IPS-15b (cell line): ENCODE data around the gene EIPR1.

Source experiments
- H3K27me3 ChIP-seq: one replicate; pipeline ENCODE4 v1.6.1; 2013; ENCODE audit warnings: low read length; ENCODE audit not compliant: control insufficient read depth, insufficient read depth
- H3K36me3 ChIP-seq: one replicate; pipeline ENCODE4 v1.6.1; 2013; ENCODE audit warnings: low read length; ENCODE audit not compliant: control insufficient read depth, insufficient read depth
- H3K4me1 ChIP-seq: one replicate; pipeline ENCODE4 v1.6.1; 2013; ENCODE audit warnings: mild to moderate bottlenecking, low read length; ENCODE audit not compliant: control insufficient read depth, insufficient read depth
- H3K4me3 ChIP-seq: one replicate; pipeline ENCODE4 v1.5.1; 2013; ENCODE audit warnings: low read depth, low read length
- H3K9ac ChIP-seq: one replicate; pipeline ENCODE4 v1.6.1; 2013; ENCODE audit warnings: low read depth, mild to moderate bottlenecking, low read length
- H3K9me3 ChIP-seq: one replicate; pipeline ENCODE4 v1.6.1; 2013; ENCODE audit warnings: mild to moderate bottlenecking, low read length; ENCODE audit not compliant: control insufficient read depth, insufficient read depth

EIPR1 gene

GRCh38 chr2:3319745-3320566, 57.7 kb downstream of the EIPR1 start:
- Histone ChIP-seq H3K4me1 (peaks cover 3% of the 10 kb centered on the region), H3K27me3 (no peaks in the 10 kb centered on the region), H3K36me3 (peaks cover 15% of the 10 kb centered on the region), H3K4me3 (no peak overlapping the region), H3K9ac (no peak overlapping the region), H3K9me3 (no peaks in the 10 kb centered on the region)

GRCh38 chr2:3319134-3319533, 58.5 kb downstream of the EIPR1 start:
- peaks cover 15% of the 10 kb centered on the region for H3K36me3 ChIP-seq

GRCh38 chr2:3317871-3318590, 59.6 kb downstream of the EIPR1 start:
- Histone ChIP-seq H3K36me3 (peaks cover 15% of the 10 kb centered on the region), H3K9me3 (no peaks in the 10 kb centered on the region), H3K4me1 (peaks cover 3% of the 10 kb centered on the region), H3K9ac (no peak overlapping the region), H3K27me3 (no peaks in the 10 kb centered on the region), H3K4me3 (no peak overlapping the region)

More at GRCh38 chr2:3319134-3319533, 58.5 kb downstream of the EIPR1 start:
- Histone ChIP-seq H3K4me1 (peaks cover 3% of the 10 kb centered on the region), H3K9ac (no peak overlapping the region), H3K9me3 (no peaks in the 10 kb centered on the region), H3K4me3 (no peak overlapping the region), H3K27me3 (no peaks in the 10 kb centered on the region)

GRCh38 chr2:3317277-3317685, 60.3 kb downstream of the EIPR1 start:
- Histone ChIP-seq H3K4me1 (peaks cover 3% of the 10 kb centered on the region), H3K36me3 (peaks cover 15% of the 10 kb centered on the region), H3K9ac (no peak overlapping the region), H3K4me3 (no peak overlapping the region), H3K27me3 (no peaks in the 10 kb centered on the region), H3K9me3 (no peaks in the 10 kb centered on the region)

GRCh38 chr2:3316456-3317276, 61.0 kb downstream of the EIPR1 start:
- Histone ChIP-seq H3K9ac (no peak overlapping the region), H3K27me3 (no peaks in the 10 kb centered on the region), H3K4me3 (no peak overlapping the region), H3K4me1 (peaks cover 3% of the 10 kb centered on the region), H3K9me3 (no peaks in the 10 kb centered on the region), H3K36me3 (peaks cover 15% of the 10 kb centered on the region)

GRCh38 chr2:3314626-3315025, 63.0 kb downstream of the EIPR1 start:
- Histone ChIP-seq H3K36me3 (peaks cover 15% of the 10 kb centered on the region), H3K9ac (no peak overlapping the region), H3K9me3 (no peaks in the 10 kb centered on the region), H3K27me3 (no peaks in the 10 kb centered on the region), H3K4me1 (no peaks in the 10 kb centered on the region), H3K4me3 (no peak overlapping the region)

GRCh38 chr2:3313781-3314375, 63.7 kb downstream of the EIPR1 start:
- no peaks in the 10 kb centered on the region for H3K4me1 ChIP-seq
- no peaks in the 10 kb centered on the region for H3K9me3 ChIP-seq
- no peaks in the 10 kb centered on the region for H3K27me3 ChIP-seq
- H3K36me3 ChIP-seq, result peaks cover 15% of the 10 kb centered on the region
- H3K9ac ChIP-seq, result no peak overlapping the region
- no peak overlapping the region for H3K4me3 ChIP-seq

GRCh38 chr2:3312576-3313345, 64.9 kb downstream of the EIPR1 start:
- Histone ChIP-seq H3K36me3 (peaks cover 9% of the 10 kb centered on the region), H3K4me1 (no peaks in the 10 kb centered on the region), H3K27me3 (no peaks in the 10 kb centered on the region), H3K9me3 (no peaks in the 10 kb centered on the region), H3K4me3 (no peak overlapping the region), H3K9ac (no peak overlapping the region)

- H3K9ac ChIP-seq, result no peak overlapping the region
- H3K4me3 ChIP-seq, result no peak overlapping the region
- H3K36me3 ChIP-seq, result no peaks in the 10 kb centered on the region
- no peaks in the 10 kb centered on the region for H3K27me3 ChIP-seq
- H3K4me1 ChIP-seq, result no peaks in the 10 kb centered on the region
- H3K9me3 ChIP-seq, result no peaks in the 10 kb centered on the region
Measured at GRCh38 chr2:3311601-3312000, 66.0 kb downstream of the EIPR1 start.

GRCh38 chr2:3309496-3310355, 67.9 kb downstream of the EIPR1 start:
- Histone ChIP-seq H3K36me3 (peaks cover 2% of the 10 kb centered on the region), H3K27me3 (no peaks in the 10 kb centered on the region), H3K4me3 (no peak overlapping the region), H3K9ac (no peak overlapping the region), H3K4me1 (no peaks in the 10 kb centered on the region), H3K9me3 (no peaks in the 10 kb centered on the region)
